MM.1S (cell line): ENCODE measurements around the gene CREB3L2.

Experiments
- DNase-seq: peaks from one replicate; pipeline ENCODE4 v3.0.0-alpha.2; 2015
- H2AFZ ChIP-seq: fragments of 300-600 bp; sonication (generic); 2 replicates; pipeline ENCODE4 v1.6.0; 2016; ENCODE audit warnings: antibody characterized with exemption, low read length
- H3F3A ChIP-seq: fragments of 300-600 bp; sonication (generic); 2 replicates; pipeline ENCODE4 v1.6.1; 2016; ENCODE audit warnings: mild to moderate bottlenecking, antibody characterized with exemption, low read length, moderate library complexity, mixed read lengths; ENCODE audit not compliant: insufficient read depth
- H3K27ac ChIP-seq: fragments of 300-600 bp; sonication (generic); 2 replicates; pipeline ENCODE4 v1.5.1; 2016; ENCODE audit warnings: mild to moderate bottlenecking, low read length
- H3K27me3 ChIP-seq: fragments of 300-600 bp; sonication (generic); replicated peaks from 2 replicates; pipeline ENCODE4 v1.6.0; 2016; ENCODE audit warnings: low read length; ENCODE audit not compliant: insufficient read depth
- H3K36me3 ChIP-seq: fragments of 300-600 bp; sonication (generic); replicated peaks from 2 replicates; pipeline ENCODE4 v1.6.1; 2016; ENCODE audit warnings: mild to moderate bottlenecking, low read length, mixed read lengths; ENCODE audit not compliant: insufficient read depth
- H3K4me1 ChIP-seq: fragments of 300-600 bp; sonication (generic); 2 replicates; pipeline ENCODE4 v1.6.1; 2016; ENCODE audit warnings: low read length, mixed read lengths
- H3K4me2 ChIP-seq: fragments of 300-600 bp; sonication (generic); 2 replicates; pipeline ENCODE4 v1.6.0; 2016; ENCODE audit warnings: low read depth, low read length
- H3K4me3 ChIP-seq: fragments of 300-600 bp; sonication (generic); 2 replicates; pipeline ENCODE4 v1.5.1; 2016; ENCODE audit warnings: low read length, mixed read lengths
- H3K79me2 ChIP-seq: fragments of 300-600 bp; sonication (generic); 2 replicates; pipeline ENCODE4 v1.6.1; 2016; ENCODE audit warnings: mixed run types, low read length, mixed read lengths
- H3K9ac ChIP-seq: fragments of 300-600 bp; sonication (generic); 2 replicates; pipeline ENCODE4 v1.6.1; 2016; ENCODE audit warnings: low read length, mixed read lengths
- H3K9me2 ChIP-seq: fragments of 300-600 bp; sonication (generic); replicated peaks from 2 replicates; pipeline ENCODE4 v1.6.1; 2016; ENCODE audit warnings: mild to moderate bottlenecking, low read length, mixed read lengths; ENCODE audit not compliant: insufficient read depth
- H3K9me3 ChIP-seq: fragments of 300-600 bp; sonication (generic); replicated peaks from 2 replicates; pipeline ENCODE4 v1.6.1; 2016; ENCODE audit warnings: mild to moderate bottlenecking, low read length, mixed read lengths; ENCODE audit not compliant: insufficient read depth
- H4K20me1 ChIP-seq: fragments of 300-600 bp; sonication (generic); 2 replicates; pipeline ENCODE4 v1.6.1; 2016; ENCODE audit warnings: mild to moderate bottlenecking, low read length, moderate library complexity, mixed read lengths; ENCODE audit not compliant: insufficient read depth
- EZH2 ChIP-seq: fragments of 300-600 bp; sonication (generic); optimal IDR thresholded peaks from 2 replicates; pipeline ENCODE3; 2017; ENCODE audit warnings: low read depth, mild to moderate bottlenecking, antibody characterized with exemption, low read length, mixed read lengths
- EZH2phosphoT487 ChIP-seq: fragments of 300-600 bp; sonication (generic); IDR thresholded peaks from 2 replicates; pipeline ENCODE4 v1.6.1; 2018; ENCODE audit warnings: antibody characterized with exemption, low read length
- TF ChIP-seq, protein P1 (sequence below): fragments of 300-600 bp; sonication (generic); IDR thresholded peaks from 2 replicates; pipeline ENCODE4 v1.5.1; 2016; ENCODE audit warnings: antibody characterized with exemption, low read length, mixed read lengths

Gene CREB3L2

DNA sequence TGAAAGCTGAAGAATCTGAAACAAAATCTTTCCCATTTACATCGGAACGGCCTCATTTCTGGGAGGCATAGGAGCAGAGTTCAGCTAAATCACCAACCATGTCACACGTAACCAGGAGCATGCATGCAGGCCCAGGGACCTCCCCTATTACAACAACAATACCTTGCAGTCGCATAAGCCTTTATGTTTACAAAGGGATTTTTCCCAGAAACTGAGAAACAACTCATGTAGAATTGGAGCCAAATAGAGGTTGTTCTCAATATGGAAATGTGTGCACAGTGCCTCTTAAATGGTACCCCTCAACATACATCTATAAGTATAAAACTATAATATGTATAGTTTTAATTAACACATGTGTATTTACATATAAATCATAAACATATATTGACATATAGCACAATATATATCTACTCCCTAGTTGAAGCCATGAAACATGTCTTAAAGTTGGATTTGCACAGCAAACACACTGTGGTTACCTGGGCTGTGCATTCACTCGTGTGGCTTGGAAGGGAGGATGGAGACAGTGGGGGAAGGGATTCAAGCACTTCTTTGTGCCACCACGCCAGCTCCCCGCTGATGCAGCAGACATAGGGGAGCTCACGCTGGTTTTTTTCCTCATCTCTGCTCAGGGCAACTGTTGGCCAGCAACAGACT is 120.2 kb downstream of the CREB3L2 start:
- no peaks in the 10 kb centered on the region for H3K79me2 ChIP-seq
- H3K9me3 ChIP-seq, result no peaks in the 10 kb centered on the region
- no peak overlapping the region for H3K27ac ChIP-seq
- H3K4me1 ChIP-seq, result no peaks in the 10 kb centered on the region
- H3K36me3 ChIP-seq, result peaks cover 17% of the 10 kb centered on the region; the same call in 1 of the 2 replicates
- H3K4me3 ChIP-seq, result no peak overlapping the region
- H4K20me1 ChIP-seq, result no peaks in the 10 kb centered on the region
- no peaks in the 10 kb centered on the region for H3K9me2 ChIP-seq
- no peaks in the 10 kb centered on the region for H3F3A ChIP-seq
- H3K4me2 ChIP-seq, result no peak overlapping the region
- H3K27me3 ChIP-seq, result no peaks in the 10 kb centered on the region
- no peak for DNase-seq
- TF ChIP-seq EZH2 (no peak), EZH2phosphoT487 (no peak)
- TF ChIP-seq, protein P1, sequence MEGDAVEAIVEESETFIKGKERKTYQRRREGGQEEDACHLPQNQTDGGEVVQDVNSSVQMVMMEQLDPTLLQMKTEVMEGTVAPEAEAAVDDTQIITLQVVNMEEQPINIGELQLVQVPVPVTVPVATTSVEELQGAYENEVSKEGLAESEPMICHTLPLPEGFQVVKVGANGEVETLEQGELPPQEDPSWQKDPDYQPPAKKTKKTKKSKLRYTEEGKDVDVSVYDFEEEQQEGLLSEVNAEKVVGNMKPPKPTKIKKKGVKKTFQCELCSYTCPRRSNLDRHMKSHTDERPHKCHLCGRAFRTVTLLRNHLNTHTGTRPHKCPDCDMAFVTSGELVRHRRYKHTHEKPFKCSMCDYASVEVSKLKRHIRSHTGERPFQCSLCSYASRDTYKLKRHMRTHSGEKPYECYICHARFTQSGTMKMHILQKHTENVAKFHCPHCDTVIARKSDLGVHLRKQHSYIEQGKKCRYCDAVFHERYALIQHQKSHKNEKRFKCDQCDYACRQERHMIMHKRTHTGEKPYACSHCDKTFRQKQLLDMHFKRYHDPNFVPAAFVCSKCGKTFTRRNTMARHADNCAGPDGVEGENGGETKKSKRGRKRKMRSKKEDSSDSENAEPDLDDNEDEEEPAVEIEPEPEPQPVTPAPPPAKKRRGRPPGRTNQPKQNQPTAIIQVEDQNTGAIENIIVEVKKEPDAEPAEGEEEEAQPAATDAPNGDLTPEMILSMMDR, result no peak
- H2AFZ ChIP-seq, result no peak overlapping the region
- H3K9ac ChIP-seq, result no peak overlapping the region

GRCh38 chr7:137880432-137880831 is 121.5 kb downstream of the CREB3L2 start:
- Histone ChIP-seq H3K27ac (no peak overlapping the region), H3F3A (no peaks in the 10 kb centered on the region), H3K9me2 (no peaks in the 10 kb centered on the region), H3K4me2 (no peak overlapping the region), H3K36me3 (peaks cover 17% of the 10 kb centered on the region; the same call in 1 of the 2 replicates), H3K4me3 (no peak overlapping the region), H4K20me1 (no peaks in the 10 kb centered on the region), H3K79me2 (no peaks in the 10 kb centered on the region), H3K9me3 (no peaks in the 10 kb centered on the region), H3K9ac (no peak overlapping the region), H3K27me3 (no peaks in the 10 kb centered on the region), H3K4me1 (no peaks in the 10 kb centered on the region), H2AFZ (no peak overlapping the region)
- TF ChIP-seq EZH2, result no peak
- TF ChIP-seq EZH2phosphoT487, result no peak
- TF ChIP-seq, protein P1, result no peak
- DNase-seq, result no peak

- peaks cover 15% of the 10 kb centered on the region; the same call in 1 of the 2 replicates for H3K36me3 ChIP-seq
- DNase-seq, result no peak
- no peak overlapping the region for H3K27ac ChIP-seq
- H4K20me1 ChIP-seq, result no peaks in the 10 kb centered on the region
- H3K9ac ChIP-seq, result no peak overlapping the region
- TF ChIP-seq EZH2phosphoT487, result no peak
- TF ChIP-seq, protein P1, result no peak
- no peak for TF ChIP-seq EZH2
- no peaks in the 10 kb centered on the region for H3K9me3 ChIP-seq
- no peaks in the 10 kb centered on the region for H3K79me2 ChIP-seq
- H3K4me2 ChIP-seq, result no peak overlapping the region
- no peak overlapping the region for H2AFZ ChIP-seq
- no peaks in the 10 kb centered on the region for H3K9me2 ChIP-seq
- no peaks in the 10 kb centered on the region for H3F3A ChIP-seq
- no peaks in the 10 kb centered on the region for H3K4me1 ChIP-seq
- no peak overlapping the region for H3K4me3 ChIP-seq
- no peaks in the 10 kb centered on the region for H3K27me3 ChIP-seq
Observed at GRCh38 chr7:137879357-137880158, 122.3 kb downstream of the CREB3L2 start.
